CD4-positive, alpha-beta T cell (primary cell): ENCODE data around the gene FRMD8. TPM values are rescaled to one million over a fixed set of nuclear protein-coding genes. Genes with fewer than 3 reads are reported as not detected.

Source experiments
- ATAC-seq: fragments of 200-7000 bp; cut with Tn5 transposase; one replicate; pipeline ENCODE4 v1.10.0; 2022; ENCODE audit warnings: mild to moderate bottlenecking; ENCODE audit not compliant: poor library complexity
- CTCF ChIA-PET: fragments of 350-600 bp; sonication (Branson Sonifier 250); formaldehyde crosslinking; loops from one replicate; lab custom pipeline; 2021; ENCODE audit warnings: antibody characterized with exemption, inconsistent platforms; lab: Charles Lee
- POLR2A ChIA-PET: fragments of 350-600 bp; sonication (Branson Sonifier 250); formaldehyde crosslinking; loops from one replicate; lab custom pipeline; 2021; ENCODE audit warnings: antibody characterized with exemption, inconsistent platforms; lab: Charles Lee
- DNase-seq, 14 experiments: peaks; one replicate each; pipeline ENCODE4 v3.0.0-alpha.2; 2013 to 2020; ENCODE audit warnings: mixed read lengths in 2 of 14
- H3K27ac ChIP-seq, 2 donors: one replicate each; pipeline versions ENCODE4 v1.5.1 to v1.7.0; 2013; ENCODE audit warnings: low read length in 2 of 2, low read depth in 1 of 2, mild to moderate bottlenecking in 1 of 2
- H3K27me3 ChIP-seq, 2 experiments: 1 replicate in 1 of 2; 2 replicates in 1 of 2; pipeline versions ENCODE4 v1.6.1 to v1.7.0; 2013; ENCODE audit warnings: low read length in 2 of 2, control low read depth in 1 of 2, mild to moderate bottlenecking in 1 of 2, moderate library complexity in 1 of 2; ENCODE audit not compliant: insufficient read depth in 2 of 2, control insufficient read depth in 1 of 2
- H3K36me3 ChIP-seq: one replicate; pipeline ENCODE4 v1.6.1; 2013; ENCODE audit warnings: low read length, control low read depth; ENCODE audit not compliant: insufficient read depth
- H3K4me1 ChIP-seq: one replicate; pipeline ENCODE4 v1.6.1; 2013; ENCODE audit warnings: low read length, control low read depth; ENCODE audit not compliant: insufficient read depth
- H3K4me3 ChIP-seq: one replicate; pipeline ENCODE4 v1.5.1; 2013; ENCODE audit warnings: mild to moderate bottlenecking, low read length, moderate library complexity
- H3K9me3 ChIP-seq, 2 experiments: 1 replicate in 1 of 2; 2 replicates in 1 of 2; pipeline versions ENCODE4 v1.6.1 to v1.7.0; 2013; ENCODE audit warnings: low read length in 2 of 2, mild to moderate bottlenecking in 2 of 2, control low read depth in 1 of 2, moderate library complexity in 1 of 2; ENCODE audit not compliant: control insufficient read depth in 1 of 2, insufficient read depth in 1 of 2
- H3K27ac Mint-ChIP-seq: one replicate; pipeline ENCODE4 v1.8.0; 2020; ENCODE audit warnings: mixed read lengths
- H3K27me3 Mint-ChIP-seq: one replicate; pipeline ENCODE4 v1.8.0; 2021; ENCODE audit warnings: mixed read lengths
- H3K36me3 Mint-ChIP-seq: one replicate; pipeline ENCODE4 v1.8.0; 2021; ENCODE audit warnings: low read depth, mixed read lengths
- H3K4me1 Mint-ChIP-seq: one replicate; pipeline ENCODE4 v1.8.0; 2021; ENCODE audit warnings: low read depth, mixed read lengths
- H3K4me3 Mint-ChIP-seq: one replicate; pipeline ENCODE4 v1.8.0; 2020; ENCODE audit warnings: mild to moderate bottlenecking, mixed read lengths
- H3K9me3 Mint-ChIP-seq: one replicate; pipeline ENCODE4 v1.8.0; 2020; ENCODE audit warnings: mixed read lengths
- CTCF ChIP-seq: fragments of 200-600 bp; IDR thresholded peaks from one replicate; pipeline ENCODE4 v1.8.0; 2022; ENCODE audit warnings: antibody characterized with exemption, mild to moderate bottlenecking
- intact Hi-C, 2 experiments: fragments of 100-400 bp; cut with DNase I in 1 of 2; cut with micrococcal nuclease in 1 of 2; formaldehyde crosslinking; loops; one replicate each; pipeline versions ENCODE4 v1.15.1 to v1.9.0; 2023 to 2025; cut with DNase I, micrococcal nuclease
- total RNA-seq, 174 experiments: library from RNA in 2 of 174; stranded (reverse) in 2 of 174; gene quantifications; one replicate each; pipeline ENCODE4 v1.2.3 and lab custom pipeline; 2021 to 2026

The FRMD8 gene
- total RNA-seq, 2 experiments from 2014 or later: 19.4 to 25.3 TPM

DNA sequence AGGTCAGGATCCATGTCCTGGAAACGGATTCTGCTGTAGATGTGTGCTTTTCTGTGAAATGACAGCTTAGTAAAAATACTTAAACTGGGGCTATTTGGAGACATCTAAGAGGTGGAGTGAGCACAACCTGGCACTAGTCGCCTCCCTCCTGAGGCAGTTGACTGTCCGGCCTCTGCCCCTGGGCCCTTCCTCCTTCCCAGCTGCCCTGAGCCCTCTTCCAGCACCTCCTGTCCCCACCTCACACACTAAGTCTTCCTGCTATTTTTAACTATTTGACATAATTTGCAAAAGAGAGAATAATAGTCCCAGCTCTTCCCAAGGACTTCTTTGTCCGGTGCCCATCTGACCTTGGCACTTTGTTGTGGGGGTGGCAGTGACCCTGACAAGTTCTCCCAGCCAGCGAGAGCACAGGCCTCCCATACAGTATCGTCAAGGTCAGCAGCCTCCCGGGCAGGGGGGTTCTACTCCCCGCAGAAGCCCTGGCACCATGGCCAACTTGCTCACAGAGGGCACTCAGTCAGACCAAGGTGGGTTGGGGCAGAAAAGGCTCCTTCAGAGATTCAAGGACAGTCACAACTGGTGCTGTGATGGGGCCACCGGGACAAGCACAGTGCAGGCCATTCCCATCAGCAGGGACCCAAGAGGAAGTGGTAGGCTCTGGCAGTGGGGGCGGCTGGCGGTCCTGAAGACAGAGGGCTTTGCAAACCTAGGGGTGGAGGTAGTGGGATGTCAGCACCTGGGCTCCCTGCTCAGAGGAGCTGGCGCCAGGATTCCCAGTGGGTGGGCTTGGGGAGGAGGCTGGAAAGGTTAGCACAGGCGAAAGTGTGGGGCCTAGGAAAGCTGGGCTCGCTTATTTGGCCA lies 30.6 kb downstream of the FRMD8 start:
- Histone ChIP-seq H3K27ac (peak overlapping the region; percentile 99), H3K4me1 (peaks cover 68% of the 10 kb centered on the region), H3K27me3 (no peaks in the 10 kb centered on the region), H3K9me3 (no peaks in the 10 kb centered on the region), H3K4me3 (peak overlapping the region; percentile 86), H3K36me3 (peaks cover 11% of the 10 kb centered on the region)
- ATAC-seq (no peak), DNase-seq (peak in 7 of 14 experiments; percentile 28 to 56 (median 49))
- H3K36me3 Mint-ChIP-seq: peaks cover 19% of the 10 kb centered on the region
- peaks cover 53% of the 10 kb centered on the region for H3K4me1 Mint-ChIP-seq
- ChIA-PET CTCF (interaction anchor here (0.6 to 7.2 kb wide), 18 partner anchors 8 to 300 kb away, joined by 3 to 82 read pairs (median 7); partner anchors contain the start of genes FRMD8, MALAT1, SLC25A45 and ZNHIT2), POLR2A (interaction anchor here (1.0 to 20.7 kb wide), 16 partner anchors 10 to 198 kb away, joined by 3 to 3042 read pairs (median 11); partner anchors contain the start of genes DPF2, FAM89B, FRMD8 and MALAT1)
- TF ChIP-seq CTCF: no peak
- H3K27me3 Mint-ChIP-seq: no peaks in the 10 kb centered on the region
- H3K9me3 Mint-ChIP-seq: no peaks in the 10 kb centered on the region
- H3K27ac Mint-ChIP-seq: peak overlapping the region; percentile 96
- intact Hi-C loops: loop anchor here (1.0 to 5.0 kb wide), 7 partner anchors 11 to 93 kb away; partner anchors contain the start of gene SLC25A45 (in 1 of the 2)
- H3K4me3 Mint-ChIP-seq: peak overlapping the region; percentile 88

DNA sequence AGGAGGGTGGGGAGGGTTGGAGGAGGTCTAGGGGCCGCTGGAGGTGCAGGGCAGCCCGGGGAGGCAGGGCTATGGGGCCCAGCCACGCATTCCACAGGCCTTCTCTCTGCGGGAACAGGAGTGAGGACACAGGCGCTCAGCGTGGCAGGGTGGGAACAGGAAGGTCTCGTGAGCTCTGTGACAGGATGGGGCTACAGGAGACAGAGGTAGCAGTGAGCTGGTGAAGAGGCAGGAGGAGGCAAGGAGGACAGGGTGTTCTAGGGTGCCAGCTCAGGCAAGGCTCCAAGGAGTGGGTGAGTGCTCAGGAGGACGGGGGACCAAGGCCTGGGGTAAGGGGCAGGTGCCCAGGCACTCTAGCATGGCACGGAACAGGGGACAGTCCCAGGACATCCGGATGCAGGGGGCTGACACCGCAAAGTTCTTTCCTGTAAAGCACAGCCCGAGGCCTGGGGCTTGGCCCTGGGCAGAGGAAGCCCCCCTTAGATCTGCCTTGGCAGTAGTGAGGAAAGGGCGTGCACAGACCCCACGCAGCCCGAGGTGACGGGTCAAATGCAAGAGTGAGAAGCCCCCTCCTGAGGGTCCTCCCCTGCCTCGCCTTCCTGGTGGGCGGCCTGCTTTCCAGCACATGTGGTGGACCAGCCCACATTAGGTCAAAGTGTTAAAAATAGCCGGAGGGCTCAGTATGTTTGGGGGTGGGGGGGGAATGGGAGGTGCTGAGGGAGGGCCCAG lies 31.4 kb downstream of the FRMD8 start:
- DNase-seq (peak in 9 of 14 experiments; percentile 43 to 71 (median 49)), ATAC-seq (peak; percentile 20)
- ChIA-PET CTCF (interaction anchor here (1.4 to 7.2 kb wide), 8 partner anchors 11 to 90 kb away, joined by 5 to 82 read pairs (median 26); partner anchors contain the start of genes FRMD8 and SLC25A45), POLR2A (interaction anchor here (1.0 to 20.7 kb wide), 12 partner anchors 9 to 197 kb away, joined by 3 to 3042 read pairs (median 13); partner anchors contain the start of genes DPF2, FAM89B, FRMD8 and MALAT1)
- peak overlapping the region; percentile 96 for H3K27ac Mint-ChIP-seq
- H3K4me1 Mint-ChIP-seq: peaks cover 56% of the 10 kb centered on the region
- H3K36me3 ChIP-seq: peaks cover 5% of the 10 kb centered on the region
- peak overlapping the region; percentile 86 for H3K4me3 ChIP-seq
- no peaks in the 10 kb centered on the region for H3K27me3 Mint-ChIP-seq
- TF ChIP-seq CTCF: no peak
- intact Hi-C loops: loop anchor here in 1 of 2 experiments (1.0 to 5.0 kb wide), 3 partner anchors 10 to 51 kb away; no protein-coding TSS in a partner anchor
- H3K4me3 Mint-ChIP-seq: peak overlapping the region; percentile 88
- peaks cover 20% of the 10 kb centered on the region for H3K36me3 Mint-ChIP-seq
- no peaks in the 10 kb centered on the region for H3K9me3 Mint-ChIP-seq
- H3K9me3 ChIP-seq: no peaks in the 10 kb centered on the region
- peak overlapping the region; percentile 99 for H3K27ac ChIP-seq
- H3K4me1 ChIP-seq: peaks cover 70% of the 10 kb centered on the region
- H3K27me3 ChIP-seq: no peaks in the 10 kb centered on the region

- Mint-ChIP-seq H3K27me3 (no peaks in the 10 kb centered on the region), H3K9me3 (no peaks in the 10 kb centered on the region), H3K4me1 (peaks cover 57% of the 10 kb centered on the region), H3K36me3 (peaks cover 21% of the 10 kb centered on the region), H3K4me3 (peak overlapping the region; percentile 92), H3K27ac (peak overlapping the region; percentile 96)
- ATAC-seq: no peak
- H3K4me1 ChIP-seq: peaks cover 74% of the 10 kb centered on the region
- POLR2A ChIA-PET: interaction anchor here (1.0 to 20.7 kb wide), 8 partner anchors 9 to 156 kb away, joined by 4 to 3042 read pairs (median 19); partner anchors contain the start of genes FRMD8, MALAT1 and SLC25A45
- peak overlapping the region; percentile 86 for H3K4me3 ChIP-seq
- H3K27me3 ChIP-seq: no peaks in the 10 kb centered on the region
- H3K27ac ChIP-seq: peak overlapping the region; percentile 99
- peaks cover 4% of the 10 kb centered on the region for H3K36me3 ChIP-seq
- TF ChIP-seq CTCF: no peak
- no peaks in the 10 kb centered on the region for H3K9me3 ChIP-seq
- CTCF ChIA-PET: interaction anchor here (1.4 to 7.2 kb wide), 4 partner anchors 12 to 90 kb away, joined by 5 to 82 read pairs (median 22); partner anchors contain the start of gene SLC25A45
- intact Hi-C loops: loop anchor here in 1 of 2 experiments (5.0 kb wide), 1 partner anchor 51 kb away; no protein-coding TSS in a partner anchor
- peak in 1 of 14 experiments; percentile 47 for DNase-seq
These were observed 31.9 kb downstream of the FRMD8 start for GRCh38 chr11:65418431-65418680.
